IMR-90 (cell line): ENCODE data around the gene SLC4A7. TPM values are rescaled to one million over a fixed set of nuclear protein-coding genes. Genes with fewer than 3 reads are reported as not detected.

Source experiments
- ATAC-seq: fragments of 200-7000 bp; cut with Tn5 transposase; 2 replicates; pipeline ENCODE4 v1.9.1; 2020; ENCODE audit warnings: low read depth, mild to moderate bottlenecking, moderate library complexity
- BruUV-seq: library from RNA; stranded (reverse); fragments of 400-500 nt; replicated peaks from 2 replicates; lab custom pipeline; 2021; lab: Mats Ljungman, UMichigan
- CTCF ChIA-PET: fragments of 300-600 bp; formaldehyde crosslinking; extraction: SDS; loops from one replicate; lab custom pipeline; 2021; ENCODE audit warnings: antibody characterized with exemption; lab: Yijun Ruan, JAX
- POLR2A ChIA-PET: fragments of 300-600 bp; sonication (Branson Sonifier 250); formaldehyde crosslinking; loops from one replicate; lab custom pipeline; 2022; ENCODE audit warnings: antibody characterized with exemption; ENCODE audit not compliant: unreplicated experiment; lab: Charles Lee
- DNase-seq: peaks from one replicate; pipeline ENCODE4 v3.0.0; 2013
- H2AFZ ChIP-seq: replicated peaks from 2 replicates; pipeline ENCODE3; 2013; ENCODE audit warnings: low read length, mild to moderate bottlenecking; ENCODE audit not compliant: poor library complexity
- H2AK5ac ChIP-seq: 2 replicates; pipeline ENCODE4 v1.6.1; 2013; ENCODE audit warnings: low read depth, low read length, inconsistent platforms
- H2AK9ac ChIP-seq: replicated peaks from 2 replicates; pipeline ENCODE3; 2013; ENCODE audit warnings: mild to moderate bottlenecking, low read depth, low read length, moderate library complexity; ENCODE audit not compliant: poor library complexity
- H2BK120ac ChIP-seq: 2 replicates; pipeline ENCODE4 v1.6.1; 2013; ENCODE audit warnings: low read depth, low read length, inconsistent platforms
- H2BK15ac ChIP-seq: 3 replicates; pipeline ENCODE4 v1.6.1; 2013; ENCODE audit warnings: low read depth, low read length, inconsistent platforms
- H2BK20ac ChIP-seq: 2 replicates; pipeline ENCODE4 v1.6.1; 2013; ENCODE audit warnings: low read depth, mild to moderate bottlenecking, inconsistent platforms, low read length, moderate library complexity
- H2BK5ac ChIP-seq: 2 replicates; pipeline ENCODE4 v1.6.1; 2013; ENCODE audit warnings: mild to moderate bottlenecking, low read depth, low read length, inconsistent platforms; ENCODE audit not compliant: poor library complexity, severe bottlenecking
- H3K14ac ChIP-seq: replicated peaks from 2 replicates; pipeline ENCODE4 v1.6.1; 2013; ENCODE audit warnings: low read depth, low read length, inconsistent platforms
- H3K18ac ChIP-seq: 2 replicates; pipeline ENCODE4 v1.6.1; 2013; ENCODE audit warnings: low read depth, low read length, control low read depth
- H3K23ac ChIP-seq: 2 replicates; pipeline ENCODE4 v1.6.1; 2013; ENCODE audit warnings: low read depth, low read length, inconsistent platforms
- H3K27ac ChIP-seq: 2 replicates; pipeline ENCODE4 v1.5.1; 2013; ENCODE audit warnings: mild to moderate bottlenecking, control low read depth, low read length; ENCODE audit not compliant: insufficient read depth
- H3K27me3 ChIP-seq: 2 replicates; pipeline ENCODE4 v1.6.1; 2013; ENCODE audit warnings: low read length; ENCODE audit not compliant: control insufficient read depth, insufficient read depth
- H3K36me3 ChIP-seq: 2 replicates; pipeline ENCODE4 v1.6.1; 2013; ENCODE audit warnings: low read length, mixed read lengths; ENCODE audit not compliant: control insufficient read depth, insufficient read depth
- H3K4ac ChIP-seq: 2 replicates; pipeline ENCODE4 v1.6.1; 2013; ENCODE audit warnings: low read depth, low read length, inconsistent platforms
- H3K4me1 ChIP-seq: 2 replicates; pipeline ENCODE4 v1.6.1; 2013; ENCODE audit warnings: low read length, mixed read lengths; ENCODE audit not compliant: control insufficient read depth, insufficient read depth
- H3K4me2 ChIP-seq: 2 replicates; pipeline ENCODE4 v1.6.1; 2013; ENCODE audit warnings: low read depth, mild to moderate bottlenecking, control low read depth, low read length, moderate library complexity
- H3K4me3 ChIP-seq: 2 replicates; pipeline ENCODE4 v1.5.1; 2013; ENCODE audit warnings: low read depth, mild to moderate bottlenecking, control low read depth, low read length, moderate library complexity; ENCODE audit not compliant: insufficient read depth
- H3K56ac ChIP-seq: 2 replicates; pipeline ENCODE4 v1.6.1; 2013; ENCODE audit warnings: low read length, inconsistent platforms; ENCODE audit not compliant: insufficient read depth; ENCODE audit errors: extremely low read depth
- H3K79me1 ChIP-seq, 2 experiments: 2 replicates each; pipeline ENCODE4 v1.6.1; 2013; ENCODE audit warnings: low read length in 2 of 2, inconsistent platforms in 1 of 2, low read depth in 1 of 2
- H3K9ac ChIP-seq: 2 replicates; pipeline ENCODE4 v1.6.1; 2013; ENCODE audit warnings: low read depth, low read length, control low read depth
- H3K9me1 ChIP-seq: 2 replicates; pipeline ENCODE4 v1.6.1; 2013; ENCODE audit warnings: low read length, inconsistent platforms; ENCODE audit not compliant: insufficient read depth
- H3K9me3 ChIP-seq: 2 replicates; pipeline ENCODE4 v1.6.1; 2013; ENCODE audit warnings: low read length; ENCODE audit not compliant: control insufficient read depth, insufficient read depth
- H4K20me1 ChIP-seq: 2 replicates; pipeline ENCODE4 v1.6.1; 2013; ENCODE audit warnings: low read length, inconsistent platforms; ENCODE audit not compliant: insufficient read depth
- H4K5ac ChIP-seq: 2 replicates; pipeline ENCODE4 v1.6.1; 2013; ENCODE audit warnings: mild to moderate bottlenecking, low read depth, low read length, control low read depth
- H4K8ac ChIP-seq, 2 experiments: 2 replicates each; pipeline ENCODE4 v1.6.1; 2013; ENCODE audit warnings: low read depth in 2 of 2, low read length in 2 of 2, control low read depth in 1 of 2, inconsistent platforms in 1 of 2
- H4K91ac ChIP-seq: 2 replicates; pipeline ENCODE4 v1.6.1; 2013; ENCODE audit warnings: low read depth, low read length, inconsistent platforms; ENCODE audit not compliant: insufficient read depth
- BHLHE40 ChIP-seq: fragments of 150-350 bp; IDR thresholded peaks from 2 replicates; pipeline ENCODE4 v1.6.1; 2016; ENCODE audit warnings: mild to moderate bottlenecking, low read depth, low read length
- CEBPB ChIP-seq: IDR thresholded peaks from 2 replicates; pipeline ENCODE4 v1.6.1; 2012; ENCODE audit warnings: low read depth, low read length, improper control_type of control experiment
- CHD1 ChIP-seq: IDR thresholded peaks from 2 replicates; pipeline ENCODE4 v1.6.1; 2012; ENCODE audit warnings: low read depth, low read length, improper control_type of control experiment
- ELK1 ChIP-seq: fragments of 150-350 bp; IDR thresholded peaks from 2 replicates; pipeline ENCODE4 v1.6.1; 2016; ENCODE audit warnings: low read depth, mild to moderate bottlenecking, low read length, moderate library complexity, borderline replicate concordance
- MAFK ChIP-seq: IDR thresholded peaks from 2 replicates; pipeline ENCODE4 v1.6.1; 2012; ENCODE audit warnings: low read depth, low read length, improper control_type of control experiment
- MAZ ChIP-seq: IDR thresholded peaks from 2 replicates; pipeline ENCODE4 v1.6.1; 2012; ENCODE audit warnings: low read depth, mild to moderate bottlenecking, low read length, improper control_type of control experiment, moderate library complexity, borderline replicate concordance
- MXI1 ChIP-seq: IDR thresholded peaks from 2 replicates; pipeline ENCODE4 v1.6.1; 2012; ENCODE audit warnings: low read depth, mild to moderate bottlenecking, low read length, moderate library complexity, borderline replicate concordance
- NFE2L2 ChIP-seq: fragments of 150-350 bp; IDR thresholded peaks from 2 replicates; pipeline ENCODE4 v1.6.1; 2016; ENCODE audit warnings: low read depth, mild to moderate bottlenecking, low read length
- POLR2A ChIP-seq: IDR thresholded peaks from 2 replicates; pipeline ENCODE4 v1.6.1; 2012; ENCODE audit warnings: mild to moderate bottlenecking, low read depth, low read length
- RAD21 ChIP-seq: IDR thresholded peaks from 2 replicates; pipeline ENCODE4 v1.6.1; 2012; ENCODE audit warnings: low read length, improper control_type of control experiment
- RCOR1 ChIP-seq: IDR thresholded peaks from 2 replicates; pipeline ENCODE4 v1.6.1; 2012; ENCODE audit warnings: mild to moderate bottlenecking, low read length, improper control_type of control experiment; ENCODE audit not compliant: insufficient replicate concordance
- RFX5 ChIP-seq: IDR thresholded peaks from 2 replicates; pipeline ENCODE4 v1.8.0; 2012; ENCODE audit warnings: low read depth, mild to moderate bottlenecking, low read length, moderate library complexity
- SMC3 ChIP-seq: fragments of 150-350 bp; IDR thresholded peaks from 2 replicates; pipeline ENCODE4 v1.6.1; 2016; ENCODE audit warnings: low read depth, mild to moderate bottlenecking, antibody characterized with exemption, low read length, moderate library complexity
- WGBS, 2 experiments: methylation state at CpG; one replicate each; pipeline versions ENCODE4 v1.1.5 to v1.1.7; 2013; ENCODE audit warnings: missing lambda C conversion rate in 2 of 2; ENCODE audit not compliant: insufficient read length in 1 of 2; ENCODE audit errors: extremely low coverage in 2 of 2; 5-methylcytosine and 5-hydroxymethylcytosine counted together
- dilution Hi-C: fragments of 300-500 bp; cut with HindIII; formaldehyde crosslinking; loops from one replicate; pipeline ENCODE4 v1.14.3; 2018; ENCODE audit warnings: low sequenced_read_pairs; ENCODE audit not compliant: unreplicated experiment
- in situ Hi-C: fragments of 300-500 bp; cut with MboI; formaldehyde crosslinking; loops from 3 replicates; pipeline ENCODE4 v1.14.3; 2019; ENCODE audit warnings: low sequenced_read_pairs, inconsistent platforms, mixed read lengths
- intact Hi-C: fragments of 100-400 bp; cut with micrococcal nuclease; formaldehyde crosslinking; loops from 2 replicates; pipeline ENCODE4 v1.10.0; 2022
- polyA plus RNA-seq, 3 experiments: library from polyadenylated mRNA; depleted of rRNA; stranded (reverse); fragments of >200 nt; gene quantifications; 2 replicates each; pipeline ENCODE4 v1.2.3, GENCODE V29; 2012; ENCODE audit warnings: low replicate concordance in 1 of 3
- total RNA-seq: library from RNA; depleted of rRNA; stranded (reverse); fragments of >200 nt; gene quantifications from 2 replicates; pipeline ENCODE4 v1.2.3, GENCODE V29; 2012
- TF ChIP-seq, protein P1 (sequence below): fragments of 150-350 bp; IDR thresholded peaks from 2 replicates; pipeline ENCODE4 v1.6.1; 2017; ENCODE audit warnings: mild to moderate bottlenecking, antibody characterized with exemption, low read length, low read depth
- TF ChIP-seq, protein P2 (sequence below): conservative IDR thresholded peaks from 2 replicates; pipeline ENCODE4 v1.5.1; 2012; ENCODE audit warnings: mild to moderate bottlenecking, low read depth, low read length, improper control_type of control experiment

Gene SLC4A7
- total and polyA plus RNA-seq, 2 of the 4 experiments (the other 2 are of a cell fraction), result 17.7 to 50.4 TPM

DNA sequence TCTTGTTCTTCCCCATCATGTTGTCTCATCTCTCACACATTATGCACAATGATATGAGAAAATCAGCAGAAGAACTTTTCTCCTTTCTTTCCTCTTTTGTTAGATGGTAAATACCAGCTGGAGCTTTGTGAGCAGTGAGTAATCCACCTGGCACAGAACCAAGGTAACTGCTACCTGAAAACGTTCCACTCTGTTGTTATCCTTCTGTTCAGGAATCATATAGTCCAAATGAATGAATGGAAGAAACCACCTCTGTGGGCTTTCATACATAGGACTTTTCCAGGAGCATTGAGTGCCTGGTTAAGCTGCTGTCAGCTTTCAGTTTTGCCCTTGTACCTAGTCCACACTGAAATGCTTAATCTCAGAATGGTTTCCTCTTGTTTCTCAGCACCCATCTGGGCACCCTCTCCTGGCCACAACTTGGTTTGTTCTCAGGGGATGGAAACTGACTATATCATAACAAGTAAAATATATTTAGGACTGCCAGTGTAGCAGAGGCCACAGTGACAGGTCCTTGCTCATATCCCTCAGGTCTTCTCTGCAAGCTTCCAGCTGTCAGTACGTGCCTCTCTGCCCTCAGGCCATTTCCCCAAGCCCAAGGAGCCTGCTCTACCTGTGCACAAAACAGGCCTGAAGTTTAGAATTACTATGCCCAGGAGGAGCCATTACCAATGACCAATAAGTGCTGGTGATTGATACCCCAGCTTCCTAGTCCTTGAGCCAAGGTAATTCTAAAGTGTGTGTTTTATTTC, 23.5 kb upstream of the SLC4A7 start:
- peak overlapping the region; percentile 12; the same call in 1 of the 2 replicates for H2AK5ac ChIP-seq
- no peak overlapping the region for H3K9ac ChIP-seq
- peaks cover 11% of the 10 kb centered on the region for H3K9me1 ChIP-seq
- H2AFZ ChIP-seq, result no peak overlapping the region
- no peak overlapping the region for H4K8ac ChIP-seq
- no peaks in the 10 kb centered on the region for H3K9me3 ChIP-seq
- H2BK120ac ChIP-seq, result 0 out of 2 replicates have a peak overlapping the region, but pooled peaks have one; percentile 21
- peak overlapping the region; percentile 56; the same call in 1 of the 2 replicates for H3K18ac ChIP-seq
- H2BK20ac ChIP-seq, result no peak overlapping the region
- no peaks in the 10 kb centered on the region for H3K36me3 ChIP-seq
- no peak overlapping the region for H2BK5ac ChIP-seq
- 100% methylated on average over 1 of the region's 2 CpGs; no CpG with 5 or more reads in 1 of the 2 experiments for WGBS, 2 experiments
- H3K79me1 ChIP-seq, result no peaks in the 10 kb centered on the region
- BruUV-seq, result no TSS peak
- no peak overlapping the region for H2AK9ac ChIP-seq
- no peaks in the 10 kb centered on the region for H4K20me1 ChIP-seq
- H3K27me3 ChIP-seq, result no peaks in the 10 kb centered on the region
- no peak overlapping the region for H3K56ac ChIP-seq
- no peak overlapping the region for H3K4ac ChIP-seq
- no peak overlapping the region for H3K4me3 ChIP-seq
- in situ Hi-C loops (no loop called here), intact Hi-C loops (no loop called here), dilution Hi-C loops (no loop called here)
- ATAC-seq (no peak), DNase-seq (peak; percentile 43)
- no peak overlapping the region; the same call in 2 of the 3 replicates for H2BK15ac ChIP-seq
- no peak overlapping the region; the same call in 1 of the 2 replicates for H4K91ac ChIP-seq
- POLR2A ChIA-PET, result no interaction called here
- CTCF ChIA-PET, result no interaction called here
- H4K5ac ChIP-seq, result no peak overlapping the region
- no peak overlapping the region for H3K4me2 ChIP-seq
- H3K27ac ChIP-seq, result no peak overlapping the region
- no peak overlapping the region for H3K14ac ChIP-seq
- H3K23ac ChIP-seq, result no peak overlapping the region
- peaks cover 17% of the 10 kb centered on the region for H3K4me1 ChIP-seq
- TF ChIP-seq MXI1 (no peak), ELK1 (no peak), SMC3 (no peak), CHD1 (no peak), CEBPB (no peak), RFX5 (no peak), RCOR1 (no peak), NFE2L2 (no peak), BHLHE40 (no peak), MAFK (no peak), RAD21 (no peak), POLR2A (no peak), MAZ (no peak)
- TF ChIP-seq, protein P1, sequence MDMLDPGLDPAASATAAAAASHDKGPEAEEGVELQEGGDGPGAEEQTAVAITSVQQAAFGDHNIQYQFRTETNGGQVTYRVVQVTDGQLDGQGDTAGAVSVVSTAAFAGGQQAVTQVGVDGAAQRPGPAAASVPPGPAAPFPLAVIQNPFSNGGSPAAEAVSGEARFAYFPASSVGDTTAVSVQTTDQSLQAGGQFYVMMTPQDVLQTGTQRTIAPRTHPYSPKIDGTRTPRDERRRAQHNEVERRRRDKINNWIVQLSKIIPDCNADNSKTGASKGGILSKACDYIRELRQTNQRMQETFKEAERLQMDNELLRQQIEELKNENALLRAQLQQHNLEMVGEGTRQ, result no peak
- TF ChIP-seq, protein P2, sequence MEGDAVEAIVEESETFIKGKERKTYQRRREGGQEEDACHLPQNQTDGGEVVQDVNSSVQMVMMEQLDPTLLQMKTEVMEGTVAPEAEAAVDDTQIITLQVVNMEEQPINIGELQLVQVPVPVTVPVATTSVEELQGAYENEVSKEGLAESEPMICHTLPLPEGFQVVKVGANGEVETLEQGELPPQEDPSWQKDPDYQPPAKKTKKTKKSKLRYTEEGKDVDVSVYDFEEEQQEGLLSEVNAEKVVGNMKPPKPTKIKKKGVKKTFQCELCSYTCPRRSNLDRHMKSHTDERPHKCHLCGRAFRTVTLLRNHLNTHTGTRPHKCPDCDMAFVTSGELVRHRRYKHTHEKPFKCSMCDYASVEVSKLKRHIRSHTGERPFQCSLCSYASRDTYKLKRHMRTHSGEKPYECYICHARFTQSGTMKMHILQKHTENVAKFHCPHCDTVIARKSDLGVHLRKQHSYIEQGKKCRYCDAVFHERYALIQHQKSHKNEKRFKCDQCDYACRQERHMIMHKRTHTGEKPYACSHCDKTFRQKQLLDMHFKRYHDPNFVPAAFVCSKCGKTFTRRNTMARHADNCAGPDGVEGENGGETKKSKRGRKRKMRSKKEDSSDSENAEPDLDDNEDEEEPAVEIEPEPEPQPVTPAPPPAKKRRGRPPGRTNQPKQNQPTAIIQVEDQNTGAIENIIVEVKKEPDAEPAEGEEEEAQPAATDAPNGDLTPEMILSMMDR, result no peak
